ENCODE data around the gene CITED4. TPM values are rescaled to one million over a fixed set of nuclear protein-coding genes. Genes with fewer than 3 reads are reported as not detected.

The CITED4 gene
- total RNA-seq, 4 donors from 2014 or later = 1.7 to 53.9 (median 3.7) TPM

- TF ChIP-seq CTCF (IDR thresholded peaks at IDR 0.05; ENCODE audit: low read depth) = no peak
Observed at GRCh38 chr1:40903106-40903505, 40.9 kb upstream of the CITED4 start.

GRCh38 chr1:40901886-40902852, 40.0 kb upstream of the CITED4 start:
- TF ChIP-seq CTCF (IDR thresholded peaks at IDR 0.05; ENCODE audit: low read depth) = no peak

DNA sequence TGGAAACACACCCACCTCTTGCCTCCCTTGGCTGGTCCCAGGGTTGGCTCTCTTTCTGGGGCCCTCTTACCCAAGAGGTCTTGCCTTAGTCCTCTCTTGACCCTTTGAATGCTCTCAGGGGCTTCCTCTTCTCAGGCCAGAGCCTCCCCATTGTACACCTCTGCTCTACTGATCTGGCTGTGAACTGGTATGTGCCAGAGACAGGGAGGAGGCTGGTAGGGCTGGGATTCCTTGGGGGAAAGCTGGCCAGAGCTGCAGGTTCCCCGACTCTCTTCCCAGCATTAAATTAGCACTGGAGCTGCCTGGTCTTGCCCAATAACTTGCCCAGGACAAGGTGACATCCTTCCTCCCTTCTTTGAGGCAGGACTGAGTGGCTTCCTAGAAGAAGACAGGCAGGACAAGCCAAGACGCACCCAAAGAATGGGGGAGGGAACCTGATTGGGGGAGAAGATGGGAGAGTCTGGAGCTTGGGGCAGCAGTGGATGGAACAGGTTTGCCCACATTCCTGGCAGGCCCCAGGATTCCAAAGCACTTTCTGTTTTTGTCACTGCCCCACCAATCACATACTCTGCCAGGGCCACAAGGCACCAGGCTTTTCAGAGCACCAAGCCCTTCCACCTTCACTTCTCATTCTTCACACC, 37.2 kb upstream of the CITED4 start:
- TF ChIP-seq CTCF (IDR thresholded peaks at IDR 0.05; ENCODE audit: low read depth) = no peak

DNA sequence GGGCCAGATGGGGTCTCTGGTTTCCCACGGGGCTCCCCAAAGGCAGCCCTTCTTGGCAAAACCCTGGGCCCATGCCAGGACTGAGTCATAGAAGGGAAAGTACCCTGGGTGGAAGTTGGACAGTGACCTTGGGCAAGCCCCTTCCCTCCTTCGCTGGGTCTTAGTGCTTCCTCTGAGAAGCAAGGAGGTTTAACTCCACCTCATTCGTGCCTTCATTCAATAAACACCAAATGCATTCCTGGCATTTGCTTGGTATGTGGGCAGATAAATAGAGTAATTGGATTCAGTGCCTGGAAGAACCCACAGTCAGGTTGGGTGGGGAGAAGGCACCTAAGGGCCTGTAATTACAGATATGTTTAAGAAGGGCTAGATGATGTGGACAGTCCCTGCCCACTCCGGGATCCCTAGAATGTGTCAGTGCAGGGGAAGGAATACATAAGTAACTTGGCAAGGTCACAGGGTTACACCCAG, 36.3 kb upstream of the CITED4 start:
- no peak for TF ChIP-seq CTCF (IDR thresholded peaks at IDR 0.05; ENCODE audit: low read depth)

DNA sequence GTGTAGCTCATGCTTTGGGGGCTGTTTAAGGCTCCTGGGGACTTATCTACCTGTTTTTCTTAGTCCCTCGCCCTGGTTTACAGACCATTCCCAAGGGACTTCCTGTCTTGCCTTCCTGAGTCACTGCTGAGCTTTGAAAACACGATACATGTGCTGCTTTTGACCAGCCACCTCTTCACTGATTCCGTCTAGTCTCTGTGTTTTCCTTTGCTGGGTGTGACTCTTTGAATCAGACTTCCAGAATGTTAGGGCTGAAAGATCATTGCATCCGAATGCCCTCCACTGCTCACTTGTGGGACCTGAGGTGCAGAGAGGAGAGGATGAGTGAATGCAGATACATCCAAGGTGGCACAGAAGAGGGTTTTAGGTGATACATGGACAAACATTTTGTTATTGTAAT, 35.4 kb upstream of the CITED4 start:
- TF ChIP-seq CTCF (IDR thresholded peaks at IDR 0.05; ENCODE audit: low read depth) = no peak

- no peak for TF ChIP-seq CTCF (IDR thresholded peaks at IDR 0.05; ENCODE audit: low read depth)
Observed at GRCh38 chr1:40896482-40896881, 34.3 kb upstream of the CITED4 start.

GRCh38 chr1:40895601-40896000, 33.4 kb upstream of the CITED4 start:
- no peak for TF ChIP-seq CTCF (IDR thresholded peaks at IDR 0.05; ENCODE audit: low read depth)

Data from subcutaneous adipose tissue (tissue), 4 donors.